GM21423 (cell line): ENCODE data around the gene HES7.

Experiments used
- ATAC-seq: cut with Tn5 transposase; IDR thresholded peaks from one replicate; pipeline ENCODE4 v1.9.1; 2021; ENCODE audit warnings: mild to moderate bottlenecking, moderate library complexity; ENCODE audit not compliant: unreplicated experiment

Gene HES7

DNA sequence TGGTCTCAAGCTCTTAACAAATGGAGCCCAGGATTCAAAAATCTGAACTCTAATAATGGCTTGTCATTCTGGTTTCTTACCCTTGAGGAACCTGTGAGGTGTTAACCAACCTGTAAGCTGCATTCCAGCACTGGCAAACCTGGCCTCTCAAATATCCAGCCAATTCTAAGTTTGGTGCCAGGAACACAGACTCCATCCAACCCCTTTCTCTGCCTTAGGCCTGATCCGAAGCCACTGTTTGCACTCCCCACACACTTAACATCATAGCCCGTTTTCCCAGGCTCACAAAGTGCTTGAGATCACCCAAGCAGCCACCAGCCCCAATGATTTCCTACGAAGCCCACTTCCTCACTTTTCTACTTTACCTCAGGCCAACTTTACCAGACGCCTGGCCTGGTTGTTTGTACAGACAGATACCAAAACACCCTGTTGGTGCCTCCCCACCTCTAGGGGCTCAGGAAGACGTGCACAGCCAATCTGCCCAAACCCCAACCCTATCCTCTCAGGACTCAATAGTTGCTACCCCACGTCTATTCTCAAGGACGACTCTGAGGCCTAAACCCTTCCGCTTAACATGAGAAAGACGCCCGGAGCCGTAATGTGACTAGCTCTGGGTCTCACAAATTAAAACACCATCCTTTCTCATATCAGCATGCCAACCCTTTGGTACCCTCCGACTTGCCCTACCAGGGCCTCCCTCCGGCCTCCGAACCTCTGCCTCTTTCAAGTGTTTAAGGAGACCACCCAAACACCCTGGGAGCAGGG is 31.5 kb upstream of the HES7 start:
- no peak for ATAC-seq

DNA sequence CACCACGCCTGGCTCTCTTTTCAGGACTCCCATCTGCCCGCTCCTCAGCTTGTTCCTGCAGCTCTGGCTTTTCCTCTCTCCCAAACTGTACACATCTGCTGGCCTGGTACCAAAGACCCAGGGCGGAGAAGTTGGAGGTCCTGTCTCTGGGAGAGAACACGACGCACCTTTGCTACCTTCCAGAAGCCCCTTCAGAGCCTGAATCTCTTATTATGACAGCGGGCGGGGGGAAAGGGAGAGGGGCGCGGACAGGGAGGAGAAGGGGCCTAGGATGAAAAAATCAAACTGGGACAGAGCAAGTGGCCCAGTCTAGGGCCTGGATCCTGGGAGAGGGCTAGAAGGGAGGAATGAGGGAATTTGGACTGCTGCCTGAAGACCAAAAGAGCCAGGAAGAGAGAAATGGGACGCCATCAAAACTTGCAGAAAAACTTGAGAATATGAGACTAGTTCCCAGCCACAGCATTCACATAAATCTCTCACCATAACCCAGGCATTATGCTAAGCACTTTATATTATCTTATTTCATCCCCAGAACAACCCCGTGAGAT is 30.8 kb upstream of the HES7 start:
- ATAC-seq = no peak

DNA sequence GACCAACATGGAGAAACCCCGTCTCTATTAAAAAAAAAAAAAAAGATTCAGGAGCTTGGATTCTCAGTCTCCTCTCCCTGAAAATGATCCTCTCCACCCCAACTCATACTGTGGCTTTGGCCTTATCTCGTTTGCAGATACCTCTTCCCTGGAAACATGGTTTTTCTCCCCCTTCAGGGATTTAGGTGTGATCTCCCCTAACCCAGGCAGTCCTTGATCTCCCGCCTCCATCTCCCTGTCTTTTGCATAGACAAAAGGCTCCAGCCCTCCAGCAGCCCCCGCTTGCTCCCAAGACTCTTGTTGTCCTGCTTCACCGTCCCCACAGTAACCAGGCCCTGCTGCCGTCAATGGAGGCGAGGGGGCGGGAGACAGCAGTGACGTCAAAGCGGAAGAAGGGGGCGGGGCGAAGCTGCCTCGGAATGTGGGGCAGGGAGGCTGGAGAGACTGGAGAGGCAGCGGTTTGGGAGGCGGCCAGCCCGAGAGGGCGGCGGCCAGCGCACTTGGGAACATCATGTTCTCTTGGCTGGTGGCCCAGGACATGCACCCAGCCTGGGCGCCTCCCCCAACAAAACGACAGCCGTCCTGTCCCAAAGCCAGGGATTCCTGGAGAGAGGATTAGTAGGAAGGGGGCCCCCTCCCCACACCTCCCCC is 30.2 kb upstream of the HES7 start:
- no peak for ATAC-seq

DNA sequence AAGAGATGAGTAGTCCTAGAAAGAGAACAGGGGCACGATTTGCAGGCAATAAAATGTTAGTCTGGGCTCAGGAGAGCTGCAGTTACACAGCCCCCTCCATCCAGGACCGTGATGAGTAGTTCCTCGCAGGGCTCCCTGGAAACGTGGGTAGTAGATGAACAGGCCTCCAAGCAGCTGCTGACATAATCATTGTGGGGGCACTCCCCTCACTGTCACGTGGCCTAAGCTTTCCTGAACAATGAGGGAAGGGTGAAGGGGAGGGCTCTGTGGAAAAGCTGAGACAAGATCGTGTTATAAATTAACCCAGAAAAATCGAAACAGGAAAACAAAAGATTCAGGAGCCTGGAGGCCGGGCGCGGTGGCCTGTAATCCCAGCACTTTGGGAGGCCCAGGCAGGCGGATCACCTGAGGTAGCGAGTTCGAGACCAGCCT is 29.6 kb upstream of the HES7 start:
- no peak for ATAC-seq

DNA sequence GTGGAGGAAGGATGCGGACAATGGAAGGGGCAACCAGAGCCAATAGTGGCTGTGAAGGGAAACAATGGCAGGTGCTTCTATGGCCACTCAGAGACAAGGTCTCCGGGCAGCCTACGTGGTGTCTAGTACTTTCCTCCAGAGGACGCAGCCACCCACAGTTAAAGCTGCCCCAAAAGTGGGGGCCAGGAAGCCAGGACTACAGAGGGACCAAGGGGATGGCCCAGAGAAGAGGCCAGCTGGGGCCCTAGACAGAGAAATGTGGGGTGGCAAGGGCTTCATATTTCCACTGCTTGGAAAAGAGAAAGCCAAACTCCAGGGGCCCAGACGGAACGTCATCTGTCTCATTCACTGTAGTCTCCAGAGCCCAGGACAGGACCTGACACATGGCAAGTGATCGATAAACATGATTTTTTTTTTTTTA is 29.1 kb upstream of the HES7 start:
- no peak for ATAC-seq

DNA sequence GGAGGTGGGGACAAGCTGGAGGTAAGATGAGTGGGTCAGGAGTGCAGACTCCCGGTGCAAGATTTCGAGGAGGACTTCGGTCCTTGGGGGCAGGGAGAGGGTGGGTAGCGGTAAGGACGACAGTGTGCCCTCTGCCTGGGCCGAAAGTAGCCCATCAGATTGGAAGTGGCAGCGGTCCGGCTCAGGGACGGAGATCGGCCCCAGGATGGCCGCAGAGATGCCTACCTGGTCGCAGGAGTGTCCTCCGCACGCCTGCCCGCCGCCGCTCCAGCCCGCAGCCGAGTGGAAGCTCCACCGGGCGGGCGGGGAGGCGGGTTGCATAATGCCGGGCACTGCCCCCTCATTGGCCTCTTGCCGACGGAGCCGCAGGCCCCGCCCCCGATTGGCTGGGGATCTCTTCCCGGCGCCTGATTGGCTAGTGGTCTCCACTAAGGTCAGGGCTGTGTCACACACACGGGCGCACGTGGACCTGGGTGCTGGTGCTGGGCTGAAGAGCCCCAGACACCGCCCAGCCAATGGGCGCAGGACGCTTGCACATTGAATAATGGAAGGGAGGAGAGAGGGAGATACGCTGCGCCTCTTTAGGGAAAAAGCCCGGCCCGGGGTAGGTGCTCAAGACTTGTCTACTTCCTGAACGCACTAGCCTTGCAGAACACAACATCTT is 28.3 kb upstream of the HES7 start, which contains the start of gene PER1:
Gene PER1, minus strand, starts transcription at position 293 of the 664 bp plus-strand sequence. CDS start 1,698 bp downstream, outside the sequence.
- no peak for ATAC-seq

DNA sequence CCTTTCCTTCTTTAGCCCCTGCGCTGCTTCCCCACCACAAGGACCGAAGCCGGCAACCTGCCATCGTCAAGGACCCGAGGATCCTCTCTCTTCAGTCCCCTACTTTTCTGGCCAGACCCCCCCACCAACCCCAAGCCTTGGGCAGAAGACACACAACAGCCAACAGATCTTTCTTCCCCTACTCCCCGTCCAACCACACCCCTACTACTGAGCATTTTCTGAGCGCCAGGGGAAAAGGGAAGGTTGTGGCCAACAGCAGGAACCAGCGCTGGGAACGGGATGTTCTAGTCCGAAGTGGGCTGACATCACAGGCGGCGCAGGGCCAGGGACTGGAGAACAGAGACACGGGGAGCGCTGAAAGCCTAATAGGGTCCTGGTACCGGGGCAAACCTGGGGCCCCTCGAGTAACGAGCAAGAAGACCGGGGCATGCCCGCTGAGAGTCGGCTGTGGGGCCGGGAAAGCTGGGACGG is 27.8 kb upstream of the HES7 start:
- ATAC-seq = no peak

DNA sequence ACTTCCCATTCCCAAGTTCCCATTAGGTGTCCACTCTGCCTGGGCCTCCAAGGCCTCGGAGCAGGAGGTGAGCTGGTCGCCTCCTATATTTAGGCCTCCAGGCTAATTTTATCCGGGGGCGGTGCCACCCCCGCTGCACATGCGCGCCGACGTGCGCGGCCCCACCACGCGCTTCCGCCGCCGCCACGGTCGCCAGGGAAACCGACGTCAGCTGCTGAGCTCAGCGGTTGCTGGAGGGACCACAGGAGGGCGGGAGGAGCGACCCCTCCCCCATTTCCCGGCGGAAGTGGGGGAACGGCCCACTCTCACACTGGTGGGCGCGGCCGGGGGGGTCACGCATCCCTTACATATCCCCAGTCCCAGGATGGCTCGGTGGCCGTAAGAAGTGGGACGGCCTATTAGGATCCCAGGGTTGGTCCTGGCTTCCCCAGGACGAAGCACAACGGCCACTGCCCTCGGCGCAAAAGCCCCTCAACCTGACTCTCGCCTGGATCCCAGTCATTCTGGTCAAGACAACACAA is 27.3 kb upstream of the HES7 start:
- ATAC-seq = peak; percentile 41

DNA sequence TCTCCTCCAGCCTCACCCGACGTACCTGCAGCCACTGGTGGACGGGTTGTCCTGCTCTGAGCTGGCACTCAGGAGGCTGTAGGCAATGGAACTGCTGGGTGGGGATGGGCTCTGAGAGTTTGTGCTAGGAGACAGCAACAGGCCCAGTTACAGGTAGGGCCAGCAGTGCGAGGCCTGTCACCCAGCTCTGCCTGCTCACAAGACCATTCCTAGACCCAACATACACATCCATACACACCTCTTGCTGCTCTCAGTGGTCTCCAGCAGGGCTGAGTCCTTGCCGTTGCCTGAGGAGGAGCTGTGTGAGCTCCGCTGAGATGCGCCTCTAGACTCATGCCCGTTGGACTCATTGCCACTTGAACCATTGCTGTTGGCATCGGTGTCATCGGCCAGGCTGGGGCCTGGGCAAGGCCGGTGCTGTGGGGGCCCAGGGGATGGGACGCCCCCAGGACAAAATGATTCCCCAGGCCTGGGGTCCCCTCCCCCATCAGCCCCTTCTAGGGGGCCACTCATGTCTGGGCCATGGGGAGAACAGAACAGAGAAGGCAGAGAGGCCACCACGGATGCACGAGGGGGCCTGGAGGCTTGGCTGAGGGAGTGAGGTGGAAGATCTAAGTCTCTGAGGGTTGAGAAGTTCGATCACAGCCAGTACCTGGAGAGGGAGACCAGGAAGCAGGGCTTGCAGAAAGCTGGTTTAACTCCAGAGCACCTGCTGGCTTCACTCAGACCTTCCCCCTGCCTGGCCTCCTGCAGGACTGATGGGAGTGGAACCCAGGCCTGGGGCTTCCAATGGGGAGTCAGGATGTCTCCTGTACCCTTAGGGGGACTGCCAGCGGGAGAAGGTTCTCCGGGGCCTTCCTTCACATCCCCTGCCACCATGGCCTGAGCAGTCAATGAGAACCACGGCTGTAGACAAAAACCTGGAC is 26.6 kb upstream of the HES7 start:
- no peak for ATAC-seq

DNA sequence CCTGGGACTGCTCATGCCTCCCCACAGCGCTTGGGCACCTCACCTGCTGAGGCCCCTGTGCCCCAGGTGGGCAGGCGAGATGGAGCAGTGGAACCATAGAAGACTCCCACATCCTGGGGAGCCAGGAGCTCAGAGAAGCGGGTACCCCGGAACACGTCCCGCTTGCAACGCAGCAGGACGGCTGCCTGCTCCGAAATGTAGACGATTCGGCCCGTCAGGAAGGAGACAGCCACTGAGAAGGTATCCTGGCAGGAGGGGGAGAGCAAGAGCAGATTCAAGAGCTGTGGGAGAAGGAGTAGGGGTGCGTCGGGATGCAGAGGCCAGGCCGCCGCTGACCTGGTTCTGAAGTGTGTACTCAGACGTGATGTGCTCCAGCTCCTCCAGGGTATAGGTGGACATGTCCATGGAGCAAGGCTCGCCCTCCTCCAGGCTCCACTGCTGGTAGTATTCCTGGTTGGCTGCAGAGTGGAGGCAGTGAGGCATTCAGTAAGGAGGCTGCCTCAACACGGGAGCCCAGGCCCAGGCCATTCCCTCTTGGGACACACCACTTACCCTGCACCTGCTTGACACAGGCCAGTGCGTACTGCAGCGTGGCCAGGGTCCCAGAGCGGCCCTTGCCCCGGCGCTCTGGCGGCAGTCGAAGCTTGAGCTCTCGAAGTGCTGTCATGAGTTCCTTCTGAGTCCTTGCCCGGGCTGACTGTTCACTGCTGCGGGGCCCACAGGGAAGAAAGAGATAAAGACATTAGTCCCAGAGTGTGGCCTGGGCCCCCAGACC is 25.7 kb upstream of the HES7 start:
- ATAC-seq = no peak

DNA sequence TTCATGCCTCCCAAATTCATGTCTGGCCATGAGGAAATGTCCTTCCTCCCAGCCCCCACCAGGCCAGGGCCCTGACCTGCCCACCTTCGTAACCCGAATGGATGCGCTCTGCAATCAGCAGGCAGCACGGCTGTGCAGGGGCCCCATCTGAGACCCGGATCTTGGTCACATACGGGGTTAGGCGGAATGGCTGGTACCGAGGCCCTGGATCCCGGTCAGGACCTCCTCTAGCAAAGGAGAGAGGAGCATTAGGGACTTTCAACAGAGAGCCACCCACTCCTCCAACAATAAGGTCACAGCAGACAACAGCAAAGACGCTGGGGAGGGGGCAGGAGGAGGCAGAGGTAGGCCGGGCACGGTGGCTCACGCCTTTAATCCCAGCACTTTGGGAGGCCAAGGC is 24.7 kb upstream of the HES7 start:
- ATAC-seq = no peak

DNA sequence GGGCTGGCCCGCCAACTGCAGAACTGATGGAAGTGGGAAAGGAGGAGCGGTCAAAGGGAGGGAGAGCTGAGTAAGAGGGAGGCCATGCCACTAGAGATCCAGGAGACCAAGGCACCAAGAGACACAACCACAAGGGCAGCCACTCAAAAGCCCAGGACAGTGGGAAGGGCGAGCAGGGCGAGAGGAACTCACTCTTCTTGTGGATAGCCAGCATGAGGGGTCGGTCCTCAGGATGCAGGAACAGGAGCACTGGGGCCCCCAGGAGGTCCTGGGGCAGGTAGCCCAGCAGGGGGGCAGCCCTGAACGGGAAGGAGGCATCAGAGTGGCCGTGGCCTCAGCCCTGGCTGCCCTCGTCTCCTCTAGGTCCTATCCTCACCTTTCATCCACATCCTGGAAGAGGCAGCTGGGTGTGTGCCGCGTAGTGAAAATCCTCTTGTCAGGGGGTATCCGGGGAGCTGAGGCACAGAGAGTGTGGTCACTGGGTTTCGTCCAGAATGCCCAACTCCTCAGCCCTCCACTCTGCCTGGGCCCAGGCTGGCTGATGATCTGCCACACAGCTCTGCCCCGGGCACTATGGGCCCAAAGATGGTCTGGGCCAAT is 24.0 kb upstream of the HES7 start:
- no peak for ATAC-seq

DNA sequence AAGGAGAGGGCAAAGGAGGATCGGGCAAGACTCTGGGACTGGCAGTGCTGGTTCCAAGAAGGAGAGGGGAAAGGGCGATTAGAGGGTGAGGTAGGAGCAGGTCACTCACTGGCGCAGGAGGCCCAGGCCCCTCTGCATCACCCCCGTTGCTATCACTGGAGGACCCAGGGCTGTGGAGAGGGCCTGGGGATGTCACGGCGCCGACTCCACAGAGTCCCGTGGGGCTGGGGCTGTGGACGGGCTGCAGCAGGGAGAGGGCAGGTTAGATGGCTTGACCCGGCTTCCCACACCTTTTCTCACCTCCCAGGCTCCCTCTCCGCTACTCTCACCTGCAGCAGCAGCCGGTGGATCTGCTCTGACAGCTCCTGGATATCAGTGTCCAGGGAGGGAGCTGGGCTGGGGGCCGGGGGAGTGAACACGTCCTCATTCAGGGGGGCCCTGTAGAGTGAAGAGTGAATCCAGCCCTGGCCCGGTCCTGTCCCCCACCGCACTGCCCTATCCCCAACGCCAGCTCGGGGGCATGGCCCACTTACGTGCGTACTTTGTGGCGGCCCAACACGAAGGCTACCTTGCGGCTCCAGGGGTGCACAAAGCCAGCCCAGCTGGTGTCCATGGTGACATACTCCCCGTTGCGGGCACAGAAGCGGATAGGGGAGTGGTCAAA is 23.4 kb upstream of the HES7 start:
- no peak for ATAC-seq

DNA sequence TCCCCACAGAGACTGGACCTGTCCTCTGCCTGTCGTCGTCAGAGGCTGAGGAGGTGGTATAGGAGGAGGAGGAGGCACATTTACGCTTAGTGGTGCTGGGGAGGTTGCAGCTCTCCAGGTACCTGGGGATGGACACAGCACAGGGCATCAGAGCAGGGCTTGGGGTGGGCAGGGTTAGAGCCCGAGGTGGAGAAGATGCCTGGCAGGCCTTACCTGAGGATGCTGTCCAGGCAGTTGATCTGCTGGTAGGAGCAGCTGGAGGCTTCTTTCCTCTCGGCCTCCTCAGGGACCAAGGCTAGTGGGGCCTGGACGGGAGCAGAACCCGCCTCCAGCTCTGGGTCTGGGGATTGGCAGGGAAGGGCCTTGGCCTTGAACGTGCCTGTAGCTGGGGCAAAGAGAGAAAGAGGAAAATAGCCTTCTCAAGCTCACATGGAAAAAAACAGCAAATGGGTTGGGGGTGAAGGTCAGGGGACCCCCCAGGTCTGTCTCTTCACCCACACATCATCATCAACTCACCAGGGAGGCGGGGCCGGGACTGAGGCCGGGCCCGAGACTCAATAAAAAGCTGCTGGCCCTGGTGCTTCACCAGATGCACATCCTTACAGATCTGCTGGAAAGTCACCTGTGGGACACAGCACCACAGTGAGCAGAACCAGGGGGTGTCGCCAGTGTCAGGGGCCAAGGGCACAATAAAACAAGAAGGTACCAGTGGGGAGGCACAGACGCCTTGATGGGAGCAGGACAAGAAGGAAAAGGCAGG is 22.7 kb upstream of the HES7 start:
- no peak for ATAC-seq

DNA sequence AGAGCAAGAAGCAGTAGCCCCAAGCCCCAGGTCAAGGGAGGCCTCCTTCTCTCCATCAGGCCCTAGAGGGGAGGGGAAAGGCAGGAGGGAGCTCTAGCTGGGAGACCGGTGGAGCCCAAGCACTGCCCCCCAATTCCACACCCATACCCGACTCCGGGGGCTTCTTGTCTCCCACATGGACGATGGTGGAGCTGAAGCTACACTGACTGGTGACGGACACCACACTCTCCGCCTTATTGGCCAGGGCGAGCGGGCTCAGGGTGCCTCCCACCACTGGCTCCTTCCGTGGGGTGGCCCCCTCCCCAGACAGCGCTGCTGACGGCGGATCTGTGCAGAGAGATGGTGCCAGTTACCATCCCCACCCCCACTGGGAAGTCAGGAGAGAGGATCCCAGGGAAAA is 21.9 kb upstream of the HES7 start:
- no peak for ATAC-seq

DNA sequence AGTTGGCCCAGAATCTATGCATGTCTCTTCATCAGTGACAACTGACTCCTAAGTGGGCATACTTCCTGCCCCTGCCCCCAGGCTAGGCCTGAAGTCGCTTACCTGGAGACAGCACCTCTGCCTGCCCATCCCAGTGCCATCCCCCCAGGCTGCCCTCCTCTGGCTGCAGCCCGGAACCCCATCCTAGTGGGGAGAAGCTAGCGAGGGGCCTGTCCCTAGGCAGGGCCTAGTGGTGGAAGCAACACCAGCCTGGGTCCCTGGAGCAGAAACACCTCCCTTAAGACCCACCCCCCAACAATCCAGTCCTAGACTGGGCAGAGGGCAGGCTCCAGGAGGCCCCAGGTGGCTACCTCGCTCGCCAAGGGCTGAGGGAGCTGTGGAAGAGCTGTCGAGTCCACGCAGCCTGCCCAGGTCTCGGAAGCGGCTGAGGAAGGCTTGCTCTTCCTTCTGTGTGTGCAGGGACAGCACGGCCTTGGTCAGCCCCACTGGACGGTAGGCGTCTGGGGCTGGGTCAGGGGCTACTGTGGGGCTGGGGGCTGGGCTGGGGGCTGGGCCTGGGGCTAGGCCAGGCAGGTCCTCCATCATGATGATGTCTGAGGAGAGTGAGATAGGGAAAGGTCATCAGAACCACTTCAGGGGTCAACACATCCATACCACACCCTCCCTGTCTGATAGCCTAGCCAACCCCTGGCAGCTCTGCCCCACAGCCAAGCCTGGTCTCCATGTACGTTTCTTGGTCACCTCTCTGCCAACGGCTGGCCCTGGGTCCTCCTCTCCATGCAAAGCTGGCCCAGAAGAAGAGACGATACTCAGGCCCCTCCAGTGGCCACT is 20.7 kb upstream of the HES7 start:
- no peak for ATAC-seq
